AG09319 (cell line): ENCODE results near the gene C12orf42.

Source experiments
- DNase-seq: peaks from one replicate; pipeline ENCODE4 v3.0.0-alpha.2; 2010; ENCODE audit warnings: low read depth; ENCODE audit errors: extremely low read depth
- CTCF ChIP-seq: IDR thresholded peaks from 2 replicates; pipeline ENCODE4 v1.5.1; 2011; ENCODE audit warnings: low read depth, mild to moderate bottlenecking, inconsistent platforms, low read length, moderate library complexity

The C12orf42 gene

GRCh38 chr12:103318566-103318965, 177.2 kb downstream of the C12orf42 start:
- no peak for DNase-seq
- TF ChIP-seq CTCF: no peak

DNA sequence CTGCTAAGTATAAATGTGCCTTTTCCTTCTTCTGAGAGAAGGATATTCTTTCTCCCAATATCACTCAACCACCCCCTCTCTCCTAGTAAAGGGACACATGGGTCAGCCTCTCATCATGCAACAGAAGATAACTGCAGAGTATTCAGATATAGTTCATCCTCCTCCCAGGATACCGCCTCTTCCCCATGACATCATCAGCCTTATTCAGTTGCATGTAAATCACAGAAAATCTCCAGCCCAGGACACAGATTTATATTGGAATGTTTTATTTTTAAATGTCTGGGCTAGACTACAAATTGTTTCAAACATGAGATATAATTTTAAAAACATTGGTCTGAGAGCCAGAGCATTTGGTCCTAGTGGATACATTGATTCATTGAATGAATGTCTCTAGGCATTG, 178.5 kb downstream of the C12orf42 start:
- no peak for DNase-seq
- TF ChIP-seq CTCF: no peak

DNA sequence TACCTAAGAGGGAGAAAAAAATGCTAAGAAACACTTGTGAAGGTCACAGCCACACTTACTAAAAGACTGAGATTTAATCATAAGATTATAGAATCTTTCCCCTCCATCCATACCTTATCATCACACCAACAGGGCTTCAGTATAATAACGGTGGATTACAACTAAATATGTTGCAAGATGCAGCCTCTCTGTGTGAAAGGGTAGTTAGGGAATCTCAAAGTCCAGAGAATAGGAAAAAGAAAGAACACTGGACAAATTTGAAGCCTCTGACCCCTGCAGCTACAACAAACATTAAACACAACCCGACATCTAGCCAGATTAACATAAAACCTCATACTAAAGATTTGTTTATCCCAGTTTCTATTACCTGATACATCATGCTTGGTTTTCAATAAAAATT, 181.0 kb downstream of the C12orf42 start:
- DNase-seq: no peak
- no peak for TF ChIP-seq CTCF

DNA sequence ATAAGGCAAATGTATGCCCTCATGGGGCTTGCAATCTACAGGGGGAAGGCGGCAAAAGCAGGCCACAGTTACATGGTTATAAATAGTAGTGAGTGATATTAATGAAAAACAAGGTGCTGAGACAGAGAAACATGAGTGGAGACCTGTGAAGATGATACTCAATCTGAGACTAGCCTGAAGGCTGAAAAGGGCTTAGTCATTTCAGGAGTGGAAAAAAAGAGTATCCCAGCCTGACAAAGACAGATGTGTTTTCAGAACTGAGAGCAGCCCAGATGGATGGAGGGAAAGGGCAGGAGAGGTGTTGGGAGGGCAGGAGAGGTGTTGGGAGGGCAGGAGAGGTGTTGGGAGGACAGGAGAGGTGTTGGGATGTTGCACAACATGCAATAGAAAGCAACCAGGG, 181.9 kb downstream of the C12orf42 start:
- DNase-seq: no peak
- no peak for TF ChIP-seq CTCF

- TF ChIP-seq CTCF: no peak
- no peak for DNase-seq
These were observed 182.9 kb downstream of the C12orf42 start for GRCh38 chr12:103312742-103313354.

DNA sequence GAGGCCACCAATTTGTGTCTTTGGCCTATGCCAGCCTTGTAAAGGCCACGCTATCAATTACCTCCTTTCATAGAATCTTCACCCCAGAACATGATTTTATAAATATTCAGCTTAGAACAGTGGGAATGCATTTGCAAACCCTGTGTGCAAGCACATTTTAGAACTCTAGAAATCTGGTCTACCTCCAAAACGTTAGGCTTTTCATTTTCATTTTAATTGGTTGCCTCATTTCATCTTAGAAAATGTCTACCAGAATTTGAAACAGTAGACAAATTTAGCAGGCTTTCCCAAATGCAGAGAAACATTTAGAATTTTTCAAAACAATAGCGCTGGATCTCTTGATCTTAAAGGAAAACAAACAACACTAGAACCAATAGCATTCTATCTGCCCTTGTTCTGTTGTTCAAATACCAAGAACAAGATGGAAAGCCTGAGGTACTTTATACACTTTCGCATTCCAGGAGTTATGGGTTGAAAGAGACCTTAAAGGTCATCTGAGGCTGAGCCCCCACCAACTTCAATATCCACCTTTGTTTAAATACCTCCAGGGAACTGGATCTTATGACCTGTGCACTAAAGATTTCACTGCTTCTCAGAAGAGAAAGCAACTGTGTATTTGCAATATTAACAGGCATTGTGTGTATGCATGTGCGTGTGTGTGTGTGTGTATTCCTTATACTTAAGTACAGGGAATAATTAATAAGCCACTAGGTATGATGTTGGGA, 185.1 kb downstream of the C12orf42 start:
- TF ChIP-seq CTCF: no peak
- no peak for DNase-seq

DNA sequence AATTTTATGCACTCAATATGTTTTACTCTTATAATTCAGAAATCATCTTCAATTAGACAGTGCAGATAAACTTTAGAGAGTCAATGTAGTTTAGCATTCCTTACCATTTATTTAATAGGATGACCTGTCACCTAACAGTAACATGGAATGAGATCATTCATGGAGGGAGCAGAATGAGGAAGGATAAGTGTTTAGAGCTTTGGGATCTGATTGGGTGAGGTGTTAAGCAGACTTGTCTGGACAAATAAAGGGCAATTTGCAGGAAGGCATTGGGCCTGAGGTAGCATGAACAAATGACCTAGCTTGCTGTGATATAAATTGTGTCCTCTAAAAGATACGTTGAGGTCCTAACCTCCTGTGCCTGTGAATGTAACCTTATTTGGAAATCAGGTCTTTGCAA, 187.4 kb downstream of the C12orf42 start:
- no peak for TF ChIP-seq CTCF
- DNase-seq: no peak
